Measurements from ENCODE around the gene KLF11. TPM values are rescaled to one million over a fixed set of nuclear protein-coding genes. Genes with fewer than 3 reads are reported as not detected.
"Not testable (repeated sequence)": the region's sequence is repeated elsewhere in the genome, so short reads cannot be mapped to it uniquely, and the experiment has no call there.

The KLF11 gene
- polyA plus RNA-seq, 2 of the 4 experiments (the other 2 are of a cell fraction): 2.8 to 8.2 TPM

DNA sequence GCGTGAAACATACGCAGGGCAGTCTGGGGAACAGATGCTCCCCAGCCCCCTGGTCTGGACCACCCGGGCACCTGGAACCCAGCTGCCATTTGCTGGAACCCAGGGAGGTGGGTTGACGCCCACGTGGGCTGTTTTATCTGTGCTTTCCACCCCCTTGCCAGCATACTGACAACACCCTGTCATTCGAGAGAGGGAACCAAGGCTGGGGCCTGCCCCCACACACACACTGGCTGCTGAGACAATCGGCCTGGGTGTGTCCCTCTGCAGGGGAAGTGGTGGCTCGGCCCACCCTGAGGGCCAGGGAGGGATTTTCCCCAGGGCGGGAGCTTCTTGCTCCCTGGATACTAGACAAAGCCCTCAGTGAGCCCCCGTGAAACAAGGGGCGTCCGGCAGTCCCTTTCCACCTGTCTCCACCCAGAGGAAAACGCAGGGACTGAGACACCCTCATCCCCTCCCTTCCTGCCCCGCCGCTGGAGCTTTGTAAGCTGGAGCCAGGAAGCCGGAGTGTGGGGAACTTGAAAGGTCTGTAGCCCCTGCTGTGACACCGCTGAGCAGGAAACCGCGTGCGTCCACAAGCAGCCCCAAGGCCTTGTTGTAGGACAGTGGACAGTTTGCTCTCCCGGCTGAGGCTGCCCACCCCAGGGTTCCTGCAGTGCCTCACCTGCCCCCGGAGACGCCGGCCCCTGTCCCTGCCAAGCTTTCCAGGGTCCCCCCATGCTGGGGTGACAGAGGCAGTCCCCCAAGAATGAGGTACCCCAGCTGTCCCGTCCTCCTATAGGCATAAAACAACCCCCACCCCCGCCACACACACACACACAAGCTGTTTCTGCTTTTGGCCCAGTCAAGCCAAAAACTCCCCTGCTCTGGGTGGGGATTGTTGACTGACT, 14.1 kb upstream of the KLF11 start:
- no peak overlapping the region for H3K4me2 ChIP-seq
- no peak overlapping the region for H3K27ac ChIP-seq

DNA sequence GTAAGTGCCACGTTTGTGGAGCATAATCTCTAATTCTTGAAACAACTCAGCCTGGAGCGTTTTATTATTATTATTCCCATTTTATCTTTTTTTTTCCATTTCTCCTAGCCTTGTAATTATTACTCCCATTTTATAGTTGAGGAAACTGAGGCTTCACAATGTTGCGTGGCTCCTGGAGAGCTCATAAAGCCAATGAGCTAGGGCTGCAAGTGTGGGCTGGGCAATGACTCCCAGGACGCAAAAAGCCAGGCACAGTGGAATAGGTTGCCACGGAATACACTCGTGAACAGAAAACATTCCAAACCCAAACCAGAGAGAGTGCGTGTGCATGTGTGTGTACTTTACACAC, 13.5 kb upstream of the KLF11 start:
- POLR2A ChIA-PET: no interaction called here

More for the DNA sequence above, 14.1 kb upstream of the KLF11 start:
- CTCF ChIA-PET: interaction anchor here (0.6 to 14.9 kb wide), 8 partner anchors 8 to 259 kb away, joined by 3 to 117 read pairs (median 10); no protein-coding TSS in a partner anchor
- TF ChIP-seq POLR2A (IDR thresholded peaks at IDR 0.05; ENCODE audit: low read length) (no peak), ESRRA (IDR thresholded peaks at IDR 0.05; ENCODE audit: borderline replicate concordance, low read length) (no peak), POLR2AphosphoS2 (conservative IDR thresholded peaks at IDR 0.05; ENCODE audit: low read length) (no peak), RAD21 (conservative IDR thresholded peaks at IDR 0.05 in 1 of 2, IDR thresholded peaks at IDR 0.05 in 1 of 2) (no peak), RCOR1 (IDR thresholded peaks at IDR 0.05; ENCODE audit: low read depth, low read length) (no peak)
- POLR2A ChIA-PET: no interaction called here
- no peaks in the 10 kb centered on the region for H3K4me1 ChIP-seq
- no peak; a peak in 1 of 6 replicates for ATAC-seq
- DNase-seq (ENCODE audit: low read depth in 1 of 2, low spot score in 1 of 2): no peak
- no peak overlapping the region for H3K4me3 ChIP-seq
- WGBS (ENCODE audit: missing lambda C conversion rate): 80% methylated on average over 22 of the region's 26 CpGs
- no peaks in the 10 kb centered on the region for H3K9me3 ChIP-seq
- FAIRE-seq: no peak

DNA sequence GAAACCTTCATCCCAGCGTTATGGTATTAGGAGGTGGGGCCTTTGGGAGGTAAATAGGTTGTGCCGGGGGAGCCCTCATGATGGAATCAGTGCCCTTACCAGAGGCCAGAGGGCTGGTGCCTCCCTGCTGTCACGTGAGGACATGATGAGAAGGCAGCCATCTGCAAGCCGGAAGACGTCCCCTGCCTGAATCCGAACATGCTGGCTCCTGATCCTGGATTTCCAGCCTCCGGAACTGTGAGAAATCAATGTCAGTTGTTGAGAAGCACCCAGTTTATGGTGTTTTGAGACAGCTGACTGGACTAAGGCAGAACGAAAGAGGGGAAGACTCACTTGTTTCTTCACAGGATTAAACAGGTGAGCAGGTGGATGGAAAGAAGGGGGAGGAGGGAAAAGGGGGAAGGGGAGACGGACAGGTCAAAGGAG, 13.0 kb upstream of the KLF11 start:
- no peak overlapping the region for H3K27ac ChIP-seq
- H3K4me2 ChIP-seq: no peak overlapping the region
- H3K4me1 ChIP-seq: no peaks in the 10 kb centered on the region
- POLR2A ChIA-PET: no interaction called here
- no peak overlapping the region for H3K4me3 ChIP-seq
- no peak for TF ChIP-seq ZFP36 (IDR thresholded peaks at IDR 0.05; ENCODE audit: borderline replicate concordance, partially characterized antibody)
- TF ChIP-seq FOSL2 (IDR thresholded peaks at IDR 0.05): no peak
- no peak for TF ChIP-seq FOSL2 (CRISPR knock-in tag; IDR thresholded peaks at IDR 0.05)
- TF ChIP-seq, protein P1, sequence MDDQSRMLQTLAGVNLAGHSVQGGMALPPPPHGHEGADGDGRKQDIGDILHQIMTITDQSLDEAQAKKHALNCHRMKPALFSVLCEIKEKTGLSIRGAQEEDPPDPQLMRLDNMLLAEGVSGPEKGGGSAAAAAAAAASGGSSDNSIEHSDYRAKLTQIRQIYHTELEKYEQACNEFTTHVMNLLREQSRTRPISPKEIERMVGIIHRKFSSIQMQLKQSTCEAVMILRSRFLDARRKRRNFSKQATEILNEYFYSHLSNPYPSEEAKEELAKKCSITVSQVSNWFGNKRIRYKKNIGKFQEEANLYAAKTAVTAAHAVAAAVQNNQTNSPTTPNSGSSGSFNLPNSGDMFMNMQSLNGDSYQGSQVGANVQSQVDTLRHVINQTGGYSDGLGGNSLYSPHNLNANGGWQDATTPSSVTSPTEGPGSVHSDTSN (IDR thresholded peaks at IDR 0.05): no peak
- TF ChIP-seq CHD2 (IDR thresholded peaks at IDR 0.05; ENCODE audit: low read length, partially characterized antibody): no peak
- TF ChIP-seq, protein P2, sequence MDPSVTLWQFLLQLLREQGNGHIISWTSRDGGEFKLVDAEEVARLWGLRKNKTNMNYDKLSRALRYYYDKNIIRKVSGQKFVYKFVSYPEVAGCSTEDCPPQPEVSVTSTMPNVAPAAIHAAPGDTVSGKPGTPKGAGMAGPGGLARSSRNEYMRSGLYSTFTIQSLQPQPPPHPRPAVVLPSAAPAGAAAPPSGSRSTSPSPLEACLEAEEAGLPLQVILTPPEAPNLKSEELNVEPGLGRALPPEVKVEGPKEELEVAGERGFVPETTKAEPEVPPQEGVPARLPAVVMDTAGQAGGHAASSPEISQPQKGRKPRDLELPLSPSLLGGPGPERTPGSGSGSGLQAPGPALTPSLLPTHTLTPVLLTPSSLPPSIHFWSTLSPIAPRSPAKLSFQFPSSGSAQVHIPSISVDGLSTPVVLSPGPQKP (IDR thresholded peaks at IDR 0.05; ENCODE audit: low read depth, low read length): no peak
- TF ChIP-seq CBX2 (IDR thresholded peaks at IDR 0.05; ENCODE audit: borderline replicate concordance, low read depth): no peak
- TF ChIP-seq, protein P3, sequence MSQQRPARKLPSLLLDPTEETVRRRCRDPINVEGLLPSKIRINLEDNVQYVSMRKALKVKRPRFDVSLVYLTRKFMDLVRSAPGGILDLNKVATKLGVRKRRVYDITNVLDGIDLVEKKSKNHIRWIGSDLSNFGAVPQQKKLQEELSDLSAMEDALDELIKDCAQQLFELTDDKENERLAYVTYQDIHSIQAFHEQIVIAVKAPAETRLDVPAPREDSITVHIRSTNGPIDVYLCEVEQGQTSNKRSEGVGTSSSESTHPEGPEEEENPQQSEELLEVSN (IDR thresholded peaks at IDR 0.05; ENCODE audit: borderline replicate concordance, low read depth): no peak
- no peak for TF ChIP-seq ESRRA (IDR thresholded peaks at IDR 0.05; ENCODE audit: borderline replicate concordance, low read length)
- TF ChIP-seq RARB (CRISPR knock-in tag; IDR thresholded peaks at IDR 0.05): no peak
- no peak for TF ChIP-seq ZC3H11A (IDR thresholded peaks at IDR 0.05)
- TF ChIP-seq TFCP2L1 (CRISPR knock-in tag; IDR thresholded peaks at IDR 0.05): no peak
- no peak for TF ChIP-seq ZNF302 (CRISPR knock-in tag; IDR thresholded peaks at IDR 0.05)
- no peak for TF ChIP-seq JUN (IDR thresholded peaks at IDR 0.05)
- TF ChIP-seq KDM1A (IDR thresholded peaks at IDR 0.05; ENCODE audit: low read depth): no peak
- WGBS (ENCODE audit: missing lambda C conversion rate): 64% methylated on average over 9 of the region's 9 CpGs
- FAIRE-seq: no peak
- no peak for ATAC-seq
- no peak for DNase-seq (ENCODE audit: low read depth in 1 of 2, low spot score in 1 of 2)
- H3K9me3 ChIP-seq: no peaks in the 10 kb centered on the region
- CTCF ChIA-PET: interaction anchor here (1.2 to 14.9 kb wide), 4 partner anchors 18 to 217 kb away, joined by 3 to 117 read pairs (median 14); no protein-coding TSS in a partner anchor

More for the DNA sequence above, 13.5 kb upstream of the KLF11 start:
- TF ChIP-seq JUN (IDR thresholded peaks at IDR 0.05): no peak
- TF ChIP-seq POLR2AphosphoS2 (conservative IDR thresholded peaks at IDR 0.05; ENCODE audit: low read length): no peak
- TF ChIP-seq NPAS2 (CRISPR knock-in tag; IDR thresholded peaks at IDR 0.05; ENCODE audit: borderline replicate concordance): no peak
- no peak for TF ChIP-seq HOXB13 (CRISPR knock-in tag; IDR thresholded peaks at IDR 0.05; ENCODE audit: low read depth)
- TF ChIP-seq, protein P4, sequence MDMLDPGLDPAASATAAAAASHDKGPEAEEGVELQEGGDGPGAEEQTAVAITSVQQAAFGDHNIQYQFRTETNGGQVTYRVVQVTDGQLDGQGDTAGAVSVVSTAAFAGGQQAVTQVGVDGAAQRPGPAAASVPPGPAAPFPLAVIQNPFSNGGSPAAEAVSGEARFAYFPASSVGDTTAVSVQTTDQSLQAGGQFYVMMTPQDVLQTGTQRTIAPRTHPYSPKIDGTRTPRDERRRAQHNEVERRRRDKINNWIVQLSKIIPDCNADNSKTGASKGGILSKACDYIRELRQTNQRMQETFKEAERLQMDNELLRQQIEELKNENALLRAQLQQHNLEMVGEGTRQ (IDR thresholded peaks at IDR 0.05): no peak
- TF ChIP-seq ZFP36 (IDR thresholded peaks at IDR 0.05; ENCODE audit: borderline replicate concordance, partially characterized antibody): no peak
- TF ChIP-seq NR3C1 (IDR thresholded peaks at IDR 0.05): no peak
- no peak for TF ChIP-seq HDAC2 (IDR thresholded peaks at IDR 0.05)
- 75% methylated on average over 7 of the region's 7 CpGs for WGBS (ENCODE audit: missing lambda C conversion rate)
- ATAC-seq (no peak), DNase-seq (ENCODE audit: low read depth in 1 of 2, low spot score in 1 of 2) (no peak), FAIRE-seq (no peak)
- H3K4me1 ChIP-seq: no peaks in the 10 kb centered on the region
- CTCF ChIA-PET: interaction anchor here (0.6 to 14.9 kb wide), 7 partner anchors 8 to 260 kb away, joined by 3 to 117 read pairs (median 14); no protein-coding TSS in a partner anchor
- no peak overlapping the region for H3K4me2 ChIP-seq
- H3K9me3 ChIP-seq: no peaks in the 10 kb centered on the region
- H3K27ac ChIP-seq: no peak overlapping the region
- H3K4me3 ChIP-seq: no peak overlapping the region

DNA sequence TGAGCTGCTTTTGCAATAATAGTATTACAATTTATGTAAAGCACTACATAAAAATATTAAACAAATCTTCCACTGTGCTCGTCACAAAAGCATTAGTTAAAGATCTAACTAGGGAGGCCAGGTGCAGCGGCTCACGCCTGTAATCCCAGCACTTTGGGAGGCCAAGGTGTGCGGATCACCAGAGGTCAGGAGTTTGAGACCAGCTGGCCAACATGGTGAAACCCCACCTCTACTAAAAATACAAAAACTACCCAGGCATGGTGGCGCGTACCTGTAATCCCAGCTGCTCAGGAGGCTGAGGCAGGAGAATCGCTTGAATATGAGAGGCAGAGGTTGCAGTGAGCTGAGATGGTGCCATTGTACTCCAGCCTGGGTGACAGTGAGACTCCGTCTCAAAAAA, 12.6 kb upstream of the KLF11 start:
- DNase-seq (ENCODE audit: low read depth in 1 of 2, low spot score in 1 of 2); POLR2A ChIA-PET; H3K4me3 ChIP-seq; H3K4me2 ChIP-seq; H3K4me1 ChIP-seq; ATAC-seq; FAIRE-seq; H3K9me3 ChIP-seq; H3K27ac ChIP-seq: not testable (repeated sequence)
- WGBS (ENCODE audit: missing lambda C conversion rate): 86% methylated on average over 8 of the region's 8 CpGs
- CTCF ChIA-PET: interaction anchor here (0.7 to 14.9 kb wide), 7 partner anchors 16 to 892 kb away, joined by 3 to 117 read pairs (median 3); no protein-coding TSS in a partner anchor
